Islet precursor cell (in vitro differentiated cells): ENCODE measurements around the gene ERC2.

Experiments
- DNase-seq: peaks from one replicate; pipeline ENCODE4 v3.0.0-alpha.2; 2018

ERC2 gene

DNA sequence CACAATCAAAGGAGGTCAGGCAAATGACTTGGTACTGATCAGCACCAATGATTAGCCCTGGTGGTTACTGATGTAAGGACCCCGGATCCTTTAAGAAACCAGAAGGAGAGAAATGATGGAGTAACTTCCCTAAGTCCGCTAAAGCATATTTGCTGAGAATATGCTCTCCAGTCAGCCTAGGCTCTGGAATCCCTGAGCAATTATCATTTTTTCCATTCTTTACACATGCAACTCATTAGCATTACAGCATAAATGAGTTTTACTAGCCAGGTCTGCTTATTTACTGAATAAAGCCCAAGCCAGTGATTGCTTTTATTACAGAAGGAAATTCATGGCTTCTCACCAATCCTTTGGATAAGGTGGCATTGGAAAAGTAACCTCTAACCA is 842.0 kb downstream of the ERC2 start:
- DNase-seq: no peak

DNA sequence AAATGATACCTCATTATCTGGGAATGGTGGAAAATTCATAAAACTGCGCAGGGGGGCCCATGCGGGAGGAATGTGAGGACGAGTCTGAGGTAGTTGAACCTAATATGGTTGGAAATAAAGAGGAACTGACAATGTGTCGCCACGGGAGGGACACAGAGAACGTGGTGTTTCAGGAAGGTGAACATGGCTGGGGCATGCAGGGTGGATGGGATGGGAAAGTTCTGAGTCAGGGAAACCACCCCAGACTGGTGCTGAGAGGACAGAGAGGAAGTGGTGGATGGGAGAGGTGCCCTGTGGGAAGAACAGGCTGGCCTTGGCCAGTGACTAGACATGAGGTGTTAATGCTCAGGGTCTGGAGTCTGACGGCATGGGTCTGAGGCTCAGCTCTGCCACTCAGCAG is 844.0 kb downstream of the ERC2 start:
- peak; percentile 91 for DNase-seq

DNA sequence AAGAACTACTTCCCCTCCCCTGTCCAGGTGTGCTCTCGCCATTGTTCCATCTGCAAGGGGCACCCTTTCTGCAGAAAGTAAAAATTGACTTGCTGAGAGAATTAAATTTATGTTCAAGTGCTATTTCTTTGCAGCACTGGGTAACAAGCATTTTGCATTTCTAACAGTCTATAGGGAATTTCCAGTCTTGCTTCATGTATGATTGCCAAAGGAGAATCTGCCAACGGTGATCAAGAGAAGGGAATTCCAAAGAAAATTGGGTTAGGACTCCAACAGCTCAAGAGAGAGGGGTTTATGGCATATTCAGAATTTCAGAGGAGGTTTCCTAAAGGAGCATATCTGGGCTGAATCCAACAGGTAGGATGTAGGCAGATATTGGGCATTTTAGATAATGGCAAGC is 844.5 kb downstream of the ERC2 start:
- DNase-seq: no peak

DNA sequence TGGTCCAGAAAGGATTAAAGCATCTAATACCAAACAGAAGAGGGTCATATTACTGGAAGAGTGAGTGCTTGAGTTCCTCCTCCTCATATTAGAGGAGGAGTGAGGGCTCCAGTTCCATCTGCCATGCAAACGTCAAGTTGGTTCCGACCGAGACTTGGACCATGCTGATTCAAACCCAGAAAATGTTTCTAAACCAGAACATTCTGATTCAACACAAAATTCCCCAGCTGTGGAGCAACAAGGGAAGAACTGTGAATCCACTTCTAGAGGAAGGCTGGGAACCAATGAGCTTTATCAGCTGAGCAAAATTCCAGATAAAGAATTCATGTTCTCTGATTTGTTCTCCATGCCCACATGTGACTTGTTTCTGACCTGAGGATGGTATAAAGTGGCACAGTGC is 845.5 kb downstream of the ERC2 start:
- no peak for DNase-seq

DNA sequence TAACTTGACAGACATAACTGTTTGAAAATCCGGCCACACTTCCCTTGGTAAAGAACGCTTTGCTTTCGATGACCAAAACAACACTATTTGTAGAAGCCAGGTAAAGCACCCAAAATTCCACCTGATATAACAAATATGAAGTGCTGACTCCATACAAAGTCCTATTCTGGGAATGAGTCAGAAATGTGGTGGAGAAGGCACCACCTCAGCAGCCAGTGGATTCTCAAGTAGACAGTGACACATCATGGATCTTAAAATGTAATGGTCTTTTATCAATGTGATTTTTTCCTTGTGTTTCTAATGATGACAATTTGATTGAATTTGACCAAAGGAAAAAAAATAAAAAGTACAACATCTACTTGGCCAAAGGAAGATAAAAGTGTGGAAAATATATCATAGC is 846.2 kb downstream of the ERC2 start:
- DNase-seq: no peak

DNA sequence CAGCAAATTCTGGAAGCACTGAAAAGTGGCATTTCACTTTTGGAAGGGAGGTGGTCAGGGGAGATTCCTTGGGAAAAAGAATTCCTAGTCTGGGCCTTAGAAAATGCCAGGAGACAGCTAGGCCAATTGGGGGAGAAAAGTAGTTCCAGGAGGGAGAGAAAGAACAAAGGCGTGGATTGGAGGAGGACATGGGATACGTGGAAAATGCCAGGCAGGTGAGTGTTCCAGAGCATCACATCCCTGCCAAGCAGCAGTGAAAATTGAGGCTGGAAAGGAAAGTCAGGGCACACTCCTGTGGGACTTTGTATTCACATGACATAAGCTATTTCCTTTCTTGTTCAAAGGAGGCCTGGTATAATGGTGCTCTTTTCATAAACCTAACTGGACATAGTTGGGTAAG is 846.6 kb downstream of the ERC2 start:
- DNase-seq: peak; percentile 77

DNA sequence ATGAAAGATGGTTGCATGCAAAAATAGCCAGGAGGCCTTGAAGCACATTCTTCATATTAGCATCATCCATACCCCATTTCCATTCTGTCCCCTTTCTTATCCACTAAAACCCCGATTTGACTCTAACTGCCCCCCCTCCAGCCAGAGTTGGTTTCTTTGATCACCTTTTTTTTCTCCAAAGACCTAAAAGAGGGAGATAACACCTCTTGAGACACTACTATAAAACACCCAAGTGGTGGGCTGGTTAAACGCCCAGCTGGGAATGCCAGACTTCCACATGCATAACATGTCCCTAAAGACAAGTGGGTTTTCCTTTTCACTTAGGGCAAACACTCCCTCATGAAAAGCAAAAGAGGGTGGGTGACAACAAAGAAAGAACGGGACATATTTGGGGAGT is 847.2 kb downstream of the ERC2 start:
- DNase-seq: peak; percentile 78

DNA sequence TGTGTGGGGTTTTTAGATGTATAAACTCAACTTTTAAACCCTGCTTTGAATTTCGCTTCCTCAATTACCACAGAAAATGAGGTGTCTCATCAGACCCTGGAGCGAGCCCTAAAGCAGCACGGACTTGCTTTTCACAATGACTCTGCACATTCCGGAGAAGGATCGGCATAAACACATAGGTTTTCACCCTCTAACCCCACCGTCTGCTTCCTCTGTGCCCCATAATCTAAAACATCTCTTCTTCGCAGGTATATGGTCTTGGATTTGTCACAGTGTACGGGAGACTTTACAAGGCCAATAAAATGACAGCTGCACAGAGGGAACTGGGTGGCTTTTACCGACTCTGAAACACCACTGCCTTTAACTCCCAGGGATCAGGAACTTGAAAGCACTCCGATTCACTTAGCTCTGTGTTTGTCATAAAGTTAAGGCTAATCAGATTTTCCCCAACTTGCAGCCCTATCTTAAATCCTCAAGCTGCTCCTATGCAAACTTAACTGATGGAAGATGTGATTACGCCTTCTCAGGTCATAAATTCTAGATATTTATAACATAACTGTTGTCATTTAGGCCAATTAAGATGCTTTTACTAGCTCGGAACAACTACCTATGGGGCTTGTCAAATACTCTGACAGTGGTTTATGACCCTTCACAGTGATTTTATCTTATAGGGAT is 847.8 kb downstream of the ERC2 start:
- DNase-seq: peak; percentile 91

DNA sequence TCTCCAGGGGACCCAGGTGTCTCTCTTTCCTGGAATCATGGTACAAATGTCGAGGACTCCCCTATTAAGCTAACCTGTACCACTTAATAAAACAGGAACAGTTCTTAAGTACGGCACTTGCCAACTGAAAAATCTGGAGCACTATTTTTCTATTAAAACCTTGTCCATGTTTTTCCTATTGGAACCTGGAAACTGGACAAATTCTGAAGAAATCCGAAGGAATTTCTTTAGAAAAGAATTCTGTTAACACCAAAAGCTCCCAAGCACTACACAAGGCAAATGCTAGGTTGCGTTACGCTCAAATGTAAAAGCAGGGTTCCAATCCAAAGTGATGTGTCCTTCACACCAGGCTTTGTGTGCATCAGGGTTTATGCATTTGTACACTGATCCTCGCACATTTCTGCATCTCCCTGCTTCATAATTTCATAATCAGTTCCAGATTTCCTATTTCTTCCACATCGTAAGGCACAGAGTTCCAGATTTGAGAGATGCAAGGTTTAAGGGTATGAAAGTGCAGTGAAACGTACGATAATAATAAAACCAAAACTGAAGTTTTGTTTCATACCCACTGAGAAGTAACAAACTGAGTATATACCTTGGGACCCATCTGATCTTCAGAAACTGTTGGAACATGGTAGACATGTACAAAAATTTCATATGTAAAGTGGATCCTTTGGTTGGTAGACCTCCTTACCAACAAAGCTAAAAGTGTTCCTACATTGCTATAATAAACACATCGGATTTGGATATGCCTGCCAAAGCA is 849.0 kb downstream of the ERC2 start:
- DNase-seq: no peak

DNA sequence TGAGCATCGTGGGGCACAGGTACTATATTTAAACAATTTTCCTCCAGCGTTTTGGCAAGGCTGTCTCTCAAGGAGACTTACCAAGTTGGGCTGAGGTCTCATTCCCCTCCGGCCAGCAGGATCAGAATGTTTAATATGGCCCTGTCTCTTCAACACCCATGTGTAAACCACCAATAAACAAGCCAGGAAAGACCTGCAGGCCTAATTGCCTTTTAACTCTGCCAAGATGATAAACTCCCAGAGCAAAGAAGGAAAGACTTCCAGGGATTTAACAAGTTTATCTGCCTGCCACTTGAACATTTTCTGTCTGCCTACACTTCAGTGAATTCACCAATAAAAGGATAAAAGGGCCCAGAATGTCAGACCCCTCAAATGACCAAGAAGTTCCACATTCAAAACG is 850.9 kb downstream of the ERC2 start:
- peak; percentile 70 for DNase-seq

DNA sequence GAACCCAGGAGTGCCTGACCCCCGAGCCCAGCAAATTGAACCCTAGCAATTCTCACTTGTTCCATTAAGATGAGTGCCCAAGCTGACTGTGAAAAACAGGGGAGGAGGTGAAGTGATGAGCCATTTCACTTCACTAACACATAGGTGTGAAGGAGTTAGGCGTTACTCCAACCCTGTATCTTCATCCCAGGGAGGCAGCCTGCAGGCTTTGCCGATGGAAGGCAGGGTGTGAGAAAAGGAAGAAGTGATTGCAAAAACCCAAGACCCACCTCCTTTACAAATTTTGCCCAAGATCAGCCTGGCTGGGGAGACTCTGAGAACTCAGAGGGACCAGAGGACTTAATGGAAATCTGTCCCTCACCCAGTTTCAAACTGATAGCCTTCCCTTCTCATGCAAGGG is 851.5 kb downstream of the ERC2 start:
- no peak for DNase-seq

DNA sequence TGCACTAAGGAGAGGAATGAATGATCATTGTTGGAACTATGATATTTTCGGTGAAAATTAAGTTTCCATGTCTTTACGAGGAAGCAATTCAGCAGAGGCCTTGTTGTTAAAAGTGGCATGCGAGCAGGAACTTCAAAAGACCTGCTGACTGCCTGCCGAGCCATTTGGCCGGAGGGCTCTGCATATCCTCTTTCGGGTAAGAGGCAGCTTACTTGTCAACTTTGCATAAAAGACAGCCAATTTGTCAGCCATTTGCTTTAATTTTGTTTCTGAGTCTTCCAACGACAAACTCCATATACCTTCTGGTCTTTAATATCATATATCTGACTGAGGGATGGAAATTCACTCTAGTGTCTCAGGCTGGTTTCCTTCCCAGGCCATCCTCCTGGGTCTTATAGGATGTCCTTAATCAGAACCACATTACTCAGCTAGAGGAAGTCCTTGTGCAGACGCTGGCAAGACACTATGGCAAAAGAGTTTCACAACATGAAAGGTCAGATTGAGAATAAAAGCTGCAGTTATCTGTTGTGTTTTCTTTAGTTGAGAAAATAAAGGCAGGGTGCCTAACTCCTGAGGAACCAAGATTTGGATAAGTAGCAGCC is 852.5 kb downstream of the ERC2 start:
- peak; percentile 94 for DNase-seq

DNA sequence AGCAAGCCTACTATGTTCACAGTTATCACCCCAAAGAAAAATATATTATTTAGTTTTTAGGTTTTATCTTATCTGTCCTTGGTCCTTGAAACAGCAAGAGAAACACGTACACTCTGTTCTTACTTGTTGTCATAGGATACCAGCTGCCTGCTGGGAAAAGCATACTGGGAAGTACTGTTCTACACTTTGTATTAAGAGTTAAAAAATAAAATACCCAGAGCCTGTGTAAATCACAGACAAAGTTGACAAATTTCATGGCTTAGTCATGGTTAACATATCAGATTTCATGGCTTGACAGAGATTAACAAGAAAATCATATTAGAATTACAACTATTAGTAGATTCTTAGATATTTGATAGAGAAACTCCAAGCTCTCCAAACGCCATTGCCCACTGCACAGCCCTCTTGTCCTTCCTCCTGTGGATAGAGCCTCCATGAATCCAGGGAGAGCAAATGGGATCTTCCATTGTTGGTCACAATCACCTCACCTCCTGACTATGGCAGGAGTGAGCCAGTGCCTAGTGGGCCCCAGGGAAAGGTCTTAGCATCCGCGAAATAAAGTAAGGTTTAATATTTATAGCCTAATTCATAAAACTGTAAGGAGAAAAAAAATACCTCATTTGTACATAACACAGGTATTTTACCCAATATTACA is 853.1 kb downstream of the ERC2 start:
- DNase-seq: no peak

DNA sequence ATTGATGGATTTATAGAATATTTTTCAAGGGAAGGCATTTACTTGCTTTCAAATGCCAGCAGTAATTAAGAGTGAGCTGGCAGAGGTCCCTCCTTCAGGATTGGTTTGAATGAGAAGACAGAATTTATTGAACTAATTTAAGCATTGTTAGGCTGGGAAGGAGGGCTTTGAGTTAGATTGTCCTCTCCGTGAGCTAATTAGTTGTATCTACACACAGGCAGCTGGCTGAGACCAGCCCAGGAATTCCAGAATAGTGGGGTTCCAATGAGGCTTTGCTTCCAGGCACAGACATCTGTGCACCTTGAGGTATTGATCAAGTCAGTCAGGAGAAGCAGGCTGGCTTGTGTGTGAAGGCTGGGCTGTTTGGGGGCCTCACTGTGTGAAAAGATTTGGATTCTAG is 857.1 kb downstream of the ERC2 start:
- DNase-seq: no peak

DNA sequence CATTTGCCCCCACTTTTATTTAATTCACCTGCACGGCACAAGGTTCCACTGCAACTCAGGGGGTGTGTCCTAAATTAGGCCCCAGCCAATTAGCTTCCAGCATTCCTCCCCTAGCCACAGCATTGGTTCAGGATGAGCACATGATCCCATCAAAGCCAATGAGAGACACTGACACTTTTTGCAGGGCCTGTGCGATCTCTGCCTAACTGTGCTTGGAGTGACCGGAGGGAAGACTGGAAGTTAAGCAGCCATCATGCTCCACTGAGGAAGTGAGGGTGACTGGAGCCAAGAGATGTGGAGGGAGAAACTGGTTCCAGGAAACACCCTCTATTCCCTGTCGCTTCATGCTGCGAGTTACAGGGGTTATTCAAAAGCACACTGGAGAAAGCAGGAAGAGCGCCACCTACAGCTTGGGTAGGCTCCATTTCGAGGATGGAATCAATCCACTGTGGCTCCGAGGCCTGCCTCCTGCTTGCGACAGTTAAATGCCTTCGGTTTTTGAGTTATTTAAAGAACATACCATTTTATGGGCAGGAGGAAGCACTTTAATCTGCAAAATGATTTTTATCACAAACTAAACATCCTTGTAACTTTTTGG is 858.9 kb downstream of the ERC2 start:
- DNase-seq: peak; percentile 44

DNA sequence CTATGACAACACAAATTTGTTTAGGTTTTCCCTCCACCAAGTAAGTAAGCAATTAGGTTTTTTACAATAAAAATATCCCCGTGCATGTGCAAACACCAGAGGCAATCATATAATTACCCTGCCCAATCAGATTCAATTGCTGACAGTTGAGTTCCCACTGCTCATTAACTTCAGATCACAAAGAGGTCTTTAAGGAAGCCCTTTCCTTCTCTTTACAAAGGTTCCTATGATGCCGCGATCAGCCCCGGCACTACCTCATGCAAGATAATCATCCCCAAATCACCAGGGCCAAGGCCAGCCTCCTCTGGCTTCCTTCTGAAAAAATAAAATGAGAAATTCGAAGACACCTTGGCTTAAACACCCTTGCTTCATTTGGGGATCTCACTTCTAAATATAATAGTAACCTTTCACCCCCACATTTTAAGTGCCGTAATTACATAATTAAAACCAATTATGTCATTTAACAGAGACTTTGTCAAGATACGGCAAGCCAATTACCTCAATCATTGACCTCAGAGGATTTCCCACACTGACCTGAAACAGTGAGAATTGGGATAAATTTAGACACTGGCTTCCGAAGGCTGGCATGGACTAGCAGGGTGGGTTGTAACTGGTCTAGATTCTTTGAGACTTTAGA is 859.8 kb downstream of the ERC2 start:
- peak; percentile 43 for DNase-seq

DNA sequence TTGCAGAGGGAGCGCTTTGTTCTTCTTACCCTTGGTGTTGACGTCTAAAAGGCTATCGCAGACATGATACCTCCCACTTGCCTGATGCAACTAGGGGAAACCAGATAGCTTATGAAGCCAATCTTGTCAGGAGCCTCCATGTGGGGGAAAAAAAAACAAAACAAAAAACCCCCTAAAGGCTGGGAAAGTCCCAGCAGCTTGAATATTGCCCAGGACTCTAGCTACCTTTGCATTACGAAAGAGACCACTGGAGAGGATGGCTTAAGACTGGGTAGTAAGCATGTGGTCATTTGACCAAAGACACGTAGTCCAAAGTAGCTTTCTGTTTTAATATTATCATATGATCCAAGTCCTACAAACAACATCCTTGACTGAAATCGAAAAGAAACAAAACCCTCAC is 860.4 kb downstream of the ERC2 start:
- DNase-seq: no peak

DNA sequence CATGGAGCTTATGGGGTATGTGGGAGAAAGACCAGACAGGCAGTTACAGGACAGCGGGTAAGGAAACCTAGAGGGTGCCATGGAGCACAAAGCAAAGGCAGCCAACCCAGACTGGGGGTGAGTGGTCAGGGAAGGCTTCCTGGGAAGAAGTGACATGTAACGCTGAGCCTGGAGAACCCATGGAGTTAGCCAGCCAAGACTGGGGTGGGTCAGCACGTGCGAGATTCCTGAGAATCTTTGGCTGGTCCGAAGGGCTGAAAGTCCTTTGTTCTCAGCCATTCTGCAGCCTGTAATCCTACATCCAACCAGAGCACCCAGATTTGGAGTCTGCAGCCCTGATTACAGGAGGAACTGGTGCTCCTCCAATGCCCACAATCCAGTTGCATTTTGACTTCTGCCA is 861.1 kb downstream of the ERC2 start:
- peak; percentile 67 for DNase-seq

DNA sequence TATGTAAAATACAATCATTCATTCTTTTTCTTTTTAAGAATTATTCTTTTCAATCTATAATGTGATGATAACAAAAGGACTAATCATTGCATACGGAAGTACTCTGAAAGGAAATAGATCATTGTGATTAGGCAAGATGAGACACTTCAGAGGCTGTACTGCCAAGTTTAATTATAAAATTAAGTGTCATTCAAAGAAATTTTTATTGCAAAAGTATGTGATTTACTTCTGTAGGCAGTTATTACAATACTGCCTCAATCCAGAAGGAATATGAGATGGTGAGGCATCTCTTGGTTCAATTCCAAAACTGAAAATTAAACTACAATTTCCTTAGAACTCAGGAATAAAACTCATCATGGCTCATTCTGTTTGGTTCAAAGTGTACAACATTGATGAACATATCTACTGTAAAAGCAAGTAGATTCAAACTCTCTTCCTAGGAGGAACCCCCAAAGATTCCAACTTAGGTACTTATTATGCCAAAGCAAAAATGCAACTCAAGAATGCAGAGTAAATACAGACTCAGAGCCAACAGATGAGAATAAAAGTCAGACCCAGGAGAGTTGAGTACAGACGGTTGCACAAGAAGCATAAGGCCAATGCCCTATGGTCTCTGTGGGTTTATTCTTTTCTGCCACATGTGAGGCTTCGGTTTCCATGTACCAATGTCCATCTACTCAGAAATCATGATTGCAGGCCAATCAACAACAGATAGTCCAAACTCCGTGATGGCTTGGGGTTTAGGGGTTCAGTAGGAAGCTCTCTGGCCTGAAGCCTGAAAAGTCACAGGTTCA is 862.6 kb downstream of the ERC2 start:
- peak; percentile 7 for DNase-seq

DNA sequence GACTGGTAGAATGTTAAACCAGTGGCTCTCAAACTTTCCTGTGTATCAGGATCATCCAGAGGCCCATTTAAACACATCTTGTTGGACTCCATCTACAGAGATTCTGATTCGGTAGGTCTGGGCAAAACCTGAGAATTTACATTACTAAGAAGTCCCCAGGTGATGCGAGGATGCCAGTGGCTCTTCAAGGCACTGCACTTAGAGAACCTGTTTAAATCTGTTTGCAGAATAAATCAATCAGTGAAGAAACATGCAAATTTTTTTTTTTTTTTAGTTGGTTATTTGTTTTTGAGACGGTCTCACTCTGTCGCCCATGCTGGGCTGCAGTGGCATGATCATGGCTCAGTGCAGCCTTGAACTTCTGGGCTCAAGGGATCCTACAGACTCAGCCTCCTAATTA is 863.4 kb downstream of the ERC2 start:
- peak; percentile 16 for DNase-seq

DNA sequence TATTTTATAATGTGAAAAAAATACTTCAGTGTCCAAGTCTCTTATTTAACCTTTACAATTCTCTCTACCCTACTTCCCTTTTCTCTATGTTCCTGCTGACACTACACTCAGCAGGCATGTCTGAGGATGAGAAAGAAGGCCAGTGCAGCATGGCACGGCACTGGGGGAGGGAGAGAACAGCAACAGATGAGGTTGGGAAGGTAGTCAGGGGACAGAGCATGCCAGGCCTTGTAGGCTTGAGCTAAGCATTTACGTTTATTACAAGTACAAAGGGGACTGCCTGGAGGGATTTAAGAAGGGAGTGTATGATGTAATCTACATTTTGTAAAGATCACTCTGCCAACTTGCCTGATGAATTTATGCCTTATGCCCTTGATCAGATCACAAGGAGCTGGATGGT is 863.9 kb downstream of the ERC2 start:
- DNase-seq: peak; percentile 45
